Measurements from ENCODE around the gene BRSK1.

Gene BRSK1

DNA sequence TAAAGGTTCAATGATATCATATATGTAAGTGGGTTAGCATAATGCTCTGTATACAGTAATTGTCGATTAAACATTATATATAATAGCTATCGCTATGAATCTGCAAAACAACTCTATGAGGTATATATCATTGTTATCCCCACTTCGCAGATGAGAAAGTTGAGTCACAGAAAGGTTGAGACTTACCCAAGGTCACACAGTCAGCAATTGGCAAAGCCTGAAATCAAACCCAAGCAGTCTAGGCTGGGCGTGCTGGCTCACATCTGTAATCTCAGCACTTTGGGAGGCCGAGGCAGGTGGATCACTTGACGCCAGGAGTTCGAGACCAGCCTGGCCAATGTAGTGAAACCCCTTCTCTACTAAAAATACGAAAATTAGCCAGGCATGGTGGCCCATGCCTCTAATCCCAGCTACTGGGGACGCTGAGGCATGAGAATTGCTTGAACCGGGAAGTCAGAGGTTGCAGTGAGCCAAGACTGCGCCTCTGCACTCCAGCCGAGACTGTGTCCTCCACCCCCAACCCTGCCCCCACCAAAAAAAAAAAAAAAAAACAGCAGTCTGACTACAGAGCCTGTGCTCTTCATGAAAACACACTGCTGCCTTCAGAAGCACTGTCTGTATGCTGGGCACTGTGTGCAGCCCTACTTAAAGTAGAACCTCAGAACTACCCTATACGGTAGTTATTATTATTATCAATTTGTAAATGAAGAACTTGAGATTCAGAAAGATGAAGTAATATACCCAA, 5.2 kb upstream of the BRSK1 start:
- no peak overlapping the region for H3K27ac ChIP-seq (replicated peaks; ENCODE audit: low read length)
- WGBS, 2 donors (ENCODE audit: extremely low coverage in 2 of 2, insufficient read length in 2 of 2, insufficient replicate concordance in 1 of 2) = no CpG with 5 or more reads among the region's 13 CpGs

DNA sequence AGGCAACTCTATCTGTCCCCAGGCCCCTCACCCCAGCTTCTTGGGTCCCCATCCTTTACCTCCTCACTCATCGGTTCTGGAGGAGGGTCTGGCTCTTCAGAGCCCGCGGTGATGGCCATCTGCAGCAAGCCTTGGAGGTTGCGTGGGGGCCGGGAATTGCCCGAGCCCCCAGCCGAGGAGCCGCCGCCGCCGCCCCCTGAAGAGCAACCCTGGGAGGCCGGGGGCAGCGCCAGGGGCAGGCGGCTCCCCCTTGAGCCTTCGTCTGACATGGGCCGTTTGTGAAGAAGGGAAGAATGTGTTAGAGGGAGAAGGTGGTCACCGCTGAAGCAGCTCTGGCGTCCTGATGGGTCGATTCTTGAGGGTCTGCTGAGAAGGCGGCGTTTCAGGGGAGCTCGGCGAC, 4.5 kb upstream of the BRSK1 start:
- H3K4ac ChIP-seq (ENCODE audit: low read length) = no peak overlapping the region
- H3K9me3 ChIP-seq (replicated peaks in 1 of 2; ENCODE audit: control insufficient read depth in 2 of 2, insufficient read depth in 1 of 2, low read depth in 1 of 2, low read length in 2 of 2) = no peaks in the 10 kb centered on the region
- H3K27me3 ChIP-seq (ENCODE audit: control insufficient read depth in 3 of 3, insufficient read depth in 3 of 3, low read depth in 1 of 3, low read length in 3 of 3) = no peaks in the 10 kb centered on the region
- peaks cover 10 to 17% of the 10 kb centered on the region in 2 donors for H3K4me1 ChIP-seq (ENCODE audit: control insufficient read depth in 2 of 2, insufficient read depth in 1 of 2, low read depth in 1 of 2, low read length in 2 of 2)
- H2BK5ac ChIP-seq (ENCODE audit: low read length) = peak overlapping the region; percentile 71
- H3K27ac ChIP-seq (replicated peaks; ENCODE audit: low read length) = peak overlapping the region; percentile 97
- H3K23ac ChIP-seq (ENCODE audit: low read depth, low read length, poor library complexity) = no peak overlapping the region
- peak overlapping the region; percentile 69 for H2BK120ac ChIP-seq (ENCODE audit: low read depth, low read length)
- H2BK12ac ChIP-seq (ENCODE audit: low read length) = no peak overlapping the region
- H3K79me1 ChIP-seq (ENCODE audit: low read depth, low read length) = peaks cover 3% of the 10 kb centered on the region
- H3K36me3 ChIP-seq (replicated peaks in 1 of 2; ENCODE audit: control insufficient read depth in 2 of 2, insufficient read depth in 2 of 2, low read length in 2 of 2) = peaks cover 10 to 22% of the 10 kb centered on the region in 2 donors
- no peak overlapping the region for H2AK5ac ChIP-seq (ENCODE audit: low read depth, low read length)
- H3K9ac ChIP-seq (ENCODE audit: low read depth, low read length, poor library complexity) = peak overlapping the region; percentile 64
- no peak for DNase-seq (ENCODE audit: low spot score)
- H4K8ac ChIP-seq (ENCODE audit: low read depth, low read length) = no peak overlapping the region
- H3K14ac ChIP-seq (ENCODE audit: low read length) = peak overlapping the region; percentile 42
- peak overlapping the region; percentile 72 for H2BK15ac ChIP-seq (ENCODE audit: low read length)
- peak overlapping the region; percentile 67 for H3K18ac ChIP-seq (ENCODE audit: low read length)
- no CpG with 5 or more reads among the region's 23 CpGs for WGBS, 2 donors (ENCODE audit: extremely low coverage in 2 of 2, insufficient read length in 2 of 2, insufficient replicate concordance in 1 of 2)
- peak overlapping the region; percentile 73 to 91 for H3K4me3 ChIP-seq (ENCODE audit: low read length in 2 of 2)
- peak overlapping the region; percentile 84 for H2AFZ ChIP-seq (ENCODE audit: low read length)
- H3K4me2 ChIP-seq (ENCODE audit: insufficient read depth, low read length, poor library complexity, severe bottlenecking) = peak overlapping the region; percentile 72
- no peak overlapping the region for H4K91ac ChIP-seq (ENCODE audit: low read depth, low read length, poor library complexity)

More for the DNA sequence above, 5.2 kb upstream of the BRSK1 start:
- H3K4ac ChIP-seq (ENCODE audit: low read length) = no peak overlapping the region
- H2BK5ac ChIP-seq (ENCODE audit: low read length) = no peak overlapping the region
- peaks cover 3% of the 10 kb centered on the region for H3K79me1 ChIP-seq (ENCODE audit: low read depth, low read length)
- H3K4me2 ChIP-seq (ENCODE audit: insufficient read depth, low read length, poor library complexity, severe bottlenecking) = peak overlapping the region; percentile 72
- H3K4me1 ChIP-seq (ENCODE audit: control insufficient read depth in 2 of 2, insufficient read depth in 1 of 2, low read depth in 1 of 2, low read length in 2 of 2) = peaks cover 9 to 16% of the 10 kb centered on the region in 2 donors
- no peak overlapping the region for H3K23ac ChIP-seq (ENCODE audit: low read depth, low read length, poor library complexity)
- no peak overlapping the region for H3K18ac ChIP-seq (ENCODE audit: low read length)
- no peak overlapping the region for H3K14ac ChIP-seq (ENCODE audit: low read length)
- no peak overlapping the region for H3K9ac ChIP-seq (ENCODE audit: low read depth, low read length, poor library complexity)
- H2AK5ac ChIP-seq (ENCODE audit: low read depth, low read length) = no peak overlapping the region
- no peak overlapping the region for H2BK120ac ChIP-seq (ENCODE audit: low read depth, low read length)
- H3K27me3 ChIP-seq (ENCODE audit: control insufficient read depth in 3 of 3, insufficient read depth in 3 of 3, low read depth in 1 of 3, low read length in 3 of 3) = no peaks in the 10 kb centered on the region
- no peak overlapping the region for H4K91ac ChIP-seq (ENCODE audit: low read depth, low read length, poor library complexity)
- no peak for DNase-seq (ENCODE audit: low spot score)
- no peak overlapping the region for H2AFZ ChIP-seq (ENCODE audit: low read length)
- peak overlapping the region in 1 of 2 donors; percentile 73 for H3K4me3 ChIP-seq (ENCODE audit: low read length in 2 of 2)
- H2BK12ac ChIP-seq (ENCODE audit: low read length) = no peak overlapping the region
- H2BK15ac ChIP-seq (ENCODE audit: low read length) = no peak overlapping the region
- no peaks in the 10 kb centered on the region for H3K9me3 ChIP-seq (replicated peaks in 1 of 2; ENCODE audit: control insufficient read depth in 2 of 2, insufficient read depth in 1 of 2, low read depth in 1 of 2, low read length in 2 of 2)
- H3K36me3 ChIP-seq (replicated peaks in 1 of 2; ENCODE audit: control insufficient read depth in 2 of 2, insufficient read depth in 2 of 2, low read length in 2 of 2) = peaks cover 11 to 27% of the 10 kb centered on the region in 2 donors
- no peak overlapping the region for H4K8ac ChIP-seq (ENCODE audit: low read depth, low read length)

DNA sequence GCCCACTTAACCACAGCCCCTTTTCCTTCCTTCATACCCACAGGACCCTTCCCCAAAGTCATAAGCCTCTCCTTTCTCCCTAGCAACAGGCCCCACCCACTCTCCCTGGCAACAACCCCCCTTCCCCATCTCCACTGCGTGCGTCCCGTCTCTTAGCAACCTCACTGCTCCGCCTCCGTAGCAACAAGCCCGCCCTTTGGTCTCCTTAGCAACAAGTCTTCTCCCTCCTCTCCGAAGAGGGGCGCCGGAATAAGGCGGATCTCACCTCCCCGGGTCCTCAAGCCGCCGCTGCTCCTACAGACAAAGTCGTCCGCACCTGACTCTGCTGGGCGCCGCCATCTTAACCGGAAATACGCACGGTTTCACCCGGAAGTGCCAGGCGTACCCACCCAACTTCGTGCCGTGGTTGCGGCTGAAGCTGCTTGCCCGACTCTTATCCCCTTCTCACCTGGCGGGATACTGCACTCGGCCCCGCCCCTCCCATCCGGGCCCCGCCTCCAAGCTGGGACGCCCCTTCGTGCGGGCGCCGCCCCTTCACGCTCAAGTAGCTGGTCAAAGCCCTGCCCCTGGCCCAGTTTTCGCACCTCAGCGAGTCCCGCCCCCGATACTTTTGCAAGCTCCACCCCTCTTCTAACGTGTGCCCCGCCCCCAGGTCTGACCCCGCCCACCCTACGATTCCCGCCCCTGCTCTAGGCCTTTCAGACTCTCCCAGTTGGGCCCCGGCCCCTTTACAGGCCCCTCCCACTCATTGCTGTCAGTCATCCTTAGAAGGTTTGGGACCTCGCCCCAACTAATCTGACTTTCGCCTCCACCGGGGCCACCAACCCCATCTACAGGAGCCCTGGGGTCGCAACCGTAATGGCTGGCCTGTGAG, 3.8 kb upstream of the BRSK1 start, which contains the start of gene HSPBP1:
HSPBP1 (minus strand) TSS at position 341 of the 874 bp plus-strand sequence. CDS start 502 bp downstream, outside the sequence.
- peak within 1 kb of the TSS; percentile 69 for H4K91ac ChIP-seq (ENCODE audit: low read depth, low read length, poor library complexity)
- peak within 1 kb of the TSS; percentile 53 for H3K23ac ChIP-seq (ENCODE audit: low read depth, low read length, poor library complexity)
- H3K27ac ChIP-seq (replicated peaks; ENCODE audit: low read length) = peak within 1 kb of the TSS; percentile 97
- peaks cover 10 to 21% of the 10 kb centered on the region in 2 donors for H3K4me1 ChIP-seq (ENCODE audit: control insufficient read depth in 2 of 2, insufficient read depth in 1 of 2, low read depth in 1 of 2, low read length in 2 of 2)
- peak within 1 kb of the TSS; percentile 87 for H2BK120ac ChIP-seq (ENCODE audit: low read depth, low read length)
- peak within 1 kb of the TSS; percentile 97 for H3K18ac ChIP-seq (ENCODE audit: low read length)
- H3K79me1 ChIP-seq (ENCODE audit: low read depth, low read length) = peaks cover 7% of the 10 kb centered on the region
- peak within 1 kb of the TSS; percentile 79 for H2BK12ac ChIP-seq (ENCODE audit: low read length)
- H3K9me3 ChIP-seq (replicated peaks in 1 of 2; ENCODE audit: control insufficient read depth in 2 of 2, insufficient read depth in 1 of 2, low read depth in 1 of 2, low read length in 2 of 2) = no peaks in the 10 kb centered on the region
- no peaks in the 10 kb centered on the region for H3K27me3 ChIP-seq (ENCODE audit: control insufficient read depth in 3 of 3, insufficient read depth in 3 of 3, low read depth in 1 of 3, low read length in 3 of 3)
- DNase-seq (ENCODE audit: low spot score) = peak; percentile 98
- H2AFZ ChIP-seq (ENCODE audit: low read length) = peak within 1 kb of the TSS; percentile 84
- WGBS, 2 donors (ENCODE audit: extremely low coverage in 2 of 2, insufficient read length in 2 of 2, insufficient replicate concordance in 1 of 2) = no CpG with 5 or more reads among the region's 52 CpGs
- H4K8ac ChIP-seq (ENCODE audit: low read depth, low read length) = peak within 1 kb of the TSS; percentile 43
- peak within 1 kb of the TSS; percentile 64 for H3K9ac ChIP-seq (ENCODE audit: low read depth, low read length, poor library complexity)
- H3K14ac ChIP-seq (ENCODE audit: low read length) = peak within 1 kb of the TSS; percentile 42
- H3K36me3 ChIP-seq (replicated peaks in 1 of 2; ENCODE audit: control insufficient read depth in 2 of 2, insufficient read depth in 2 of 2, low read length in 2 of 2) = peaks cover 10 to 17% of the 10 kb centered on the region in 2 donors
- peak within 1 kb of the TSS; percentile 99 for H2BK15ac ChIP-seq (ENCODE audit: low read length)
- H3K4ac ChIP-seq (ENCODE audit: low read length) = no peak within 1 kb of the TSS
- H2AK5ac ChIP-seq (ENCODE audit: low read depth, low read length) = peak within 1 kb of the TSS; percentile 95
- H3K4me2 ChIP-seq (ENCODE audit: insufficient read depth, low read length, poor library complexity, severe bottlenecking) = peak within 1 kb of the TSS; percentile 72
- H3K4me3 ChIP-seq (ENCODE audit: low read length in 2 of 2) = peak within 1 kb of the TSS; percentile 73 to 91
- H2BK5ac ChIP-seq (ENCODE audit: low read length) = peak within 1 kb of the TSS; percentile 71
